C4-2B (cell line): Measurements from ENCODE around the gene FAM234B.

Experiments
- CTCF ChIP-seq: fragments of 450-650 bp; conservative IDR thresholded peaks from 2 replicates; pipeline ENCODE4 v1.5.1; 2017; ENCODE audit warnings: mild to moderate bottlenecking
- ZFX ChIP-seq: fragments of 450-650 bp; IDR thresholded peaks from 2 replicates; pipeline ENCODE4 v1.6.1; 2017

GRCh38 chr12:13069380-13069779, 25.2 kb downstream of the FAM234B start:
- TF ChIP-seq CTCF (no peak), ZFX (no peak)
